Neuron (in vitro differentiated cells): Measurements from ENCODE around the gene DYNC1H1.

Source experiments
- H2AFZ ChIP-seq: one replicate; pipeline ENCODE4 v1.6.1; 2013; ENCODE audit warnings: low read depth, mild to moderate bottlenecking, inconsistent platforms, low read length, moderate library complexity
- H3K27me3 ChIP-seq: one replicate; pipeline ENCODE4 v1.6.1; 2013; ENCODE audit warnings: low read length; ENCODE audit not compliant: insufficient read depth
- H3K36me3 ChIP-seq: one replicate; pipeline ENCODE4 v1.6.1; 2013; ENCODE audit warnings: low read length; ENCODE audit not compliant: insufficient read depth
- H3K4me1 ChIP-seq: one replicate; pipeline ENCODE4 v1.6.1; 2013; ENCODE audit warnings: low read length; ENCODE audit not compliant: insufficient read depth
- H3K4me3 ChIP-seq: 2 replicates; pipeline ENCODE4 v1.5.1; 2013; ENCODE audit warnings: mild to moderate bottlenecking, low read length, moderate library complexity
- H3K9me3 ChIP-seq: one replicate; pipeline ENCODE4 v1.6.1; 2013; ENCODE audit warnings: low read length

The DYNC1H1 gene

GRCh38 chr14:102046337-102047278, 82.2 kb downstream of the DYNC1H1 start:
- peaks cover 82% of the 10 kb centered on the region for H3K36me3 ChIP-seq
- no peaks in the 10 kb centered on the region for H3K9me3 ChIP-seq
- no peak overlapping the region for H3K4me3 ChIP-seq
- no peaks in the 10 kb centered on the region for H3K27me3 ChIP-seq
- no peaks in the 10 kb centered on the region for H3K4me1 ChIP-seq
- H2AFZ ChIP-seq, result no peak overlapping the region

DNA sequence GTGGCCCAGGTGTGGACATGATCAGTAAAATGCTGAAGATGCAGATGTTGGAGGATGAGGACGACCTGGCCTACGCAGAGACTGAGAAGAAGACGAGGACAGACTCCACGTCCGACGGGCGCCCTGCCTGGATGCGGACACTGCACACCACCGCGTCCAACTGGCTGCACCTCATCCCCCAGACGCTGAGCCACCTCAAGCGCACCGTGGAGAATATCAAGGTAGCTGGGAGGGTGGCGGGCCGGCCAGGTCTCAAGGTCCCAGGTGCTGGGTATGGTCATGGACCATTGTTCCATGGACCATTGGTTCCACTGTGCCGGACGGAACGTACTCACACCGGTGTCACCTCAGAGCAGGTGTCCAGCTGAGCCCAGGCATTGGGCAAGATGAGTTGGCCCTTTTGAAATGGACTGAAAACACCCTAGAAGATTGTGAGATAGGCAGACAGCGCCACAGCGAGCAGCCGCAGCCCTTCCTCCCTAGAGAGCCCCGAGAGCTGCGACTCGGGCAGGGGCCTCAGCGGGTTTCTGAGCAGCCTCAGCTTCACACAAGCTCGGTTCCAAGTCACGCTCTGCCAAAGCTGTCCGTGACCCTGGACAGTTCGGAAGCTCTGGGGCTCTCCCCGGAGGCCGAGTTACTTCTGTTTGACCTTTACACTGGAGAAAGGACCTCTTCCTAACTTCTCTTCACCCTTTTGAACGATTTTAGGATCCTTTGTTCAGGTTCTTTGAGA, 83.6 kb downstream of the DYNC1H1 start:
- Histone ChIP-seq H2AFZ (no peak overlapping the region), H3K9me3 (no peaks in the 10 kb centered on the region), H3K4me3 (no peak overlapping the region), H3K4me1 (no peaks in the 10 kb centered on the region), H3K36me3 (peaks cover 81% of the 10 kb centered on the region), H3K27me3 (no peaks in the 10 kb centered on the region)

DNA sequence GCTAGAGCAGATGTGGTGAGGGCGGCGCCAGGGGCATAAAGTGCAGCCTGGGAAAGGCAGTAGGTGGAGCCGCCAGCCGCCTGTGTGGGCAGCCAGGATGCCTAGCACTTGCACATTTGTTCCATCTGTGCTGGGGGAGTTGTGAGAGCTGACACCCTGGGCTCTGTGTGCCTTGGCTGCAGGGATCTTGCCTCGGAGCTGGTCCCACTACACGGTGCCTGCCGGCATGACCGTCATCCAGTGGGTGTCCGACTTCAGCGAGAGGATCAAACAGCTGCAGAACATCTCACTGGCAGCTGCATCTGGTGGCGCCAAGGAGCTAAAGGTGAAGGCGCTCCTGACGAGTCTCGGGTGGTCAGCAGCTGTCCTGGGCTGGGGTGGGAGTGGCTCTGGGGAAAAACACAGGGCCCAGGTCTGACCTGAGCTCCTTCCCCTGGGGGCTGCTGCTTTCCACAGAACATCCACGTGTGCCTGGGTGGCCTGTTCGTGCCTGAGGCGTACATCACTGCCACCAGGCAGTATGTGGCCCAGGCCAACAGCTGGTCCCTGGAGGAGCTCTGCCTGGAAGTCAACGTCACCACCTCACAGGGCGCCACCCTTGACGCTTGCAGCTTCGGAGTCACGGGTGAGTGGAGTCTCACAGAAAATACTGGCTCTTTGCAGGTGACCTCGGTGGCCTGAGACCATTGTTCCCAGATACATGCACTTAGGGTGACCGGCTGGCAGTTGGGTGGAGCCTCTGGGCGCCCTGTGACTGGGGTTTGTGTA, 85.1 kb downstream of the DYNC1H1 start:
- Histone ChIP-seq H3K4me3 (no peak overlapping the region), H3K36me3 (peaks cover 72% of the 10 kb centered on the region), H3K4me1 (no peaks in the 10 kb centered on the region), H2AFZ (no peak overlapping the region), H3K9me3 (no peaks in the 10 kb centered on the region), H3K27me3 (no peaks in the 10 kb centered on the region)

GRCh38 chr14:102050026-102050405, 85.6 kb downstream of the DYNC1H1 start:
- Histone ChIP-seq H3K27me3 (no peaks in the 10 kb centered on the region), H3K36me3 (peaks cover 68% of the 10 kb centered on the region), H3K4me1 (no peaks in the 10 kb centered on the region), H2AFZ (no peak overlapping the region), H3K9me3 (no peaks in the 10 kb centered on the region), H3K4me3 (no peak overlapping the region)

- H2AFZ ChIP-seq, result no peak overlapping the region
- no peaks in the 10 kb centered on the region for H3K4me1 ChIP-seq
- H3K27me3 ChIP-seq, result no peaks in the 10 kb centered on the region
- no peaks in the 10 kb centered on the region for H3K9me3 ChIP-seq
- H3K4me3 ChIP-seq, result no peak overlapping the region
- H3K36me3 ChIP-seq, result peaks cover 69% of the 10 kb centered on the region
These were observed 86.3 kb downstream of the DYNC1H1 start for GRCh38 chr14:102050625-102051024.

- Histone ChIP-seq H3K4me3 (no peak overlapping the region), H3K27me3 (no peaks in the 10 kb centered on the region), H2AFZ (no peak overlapping the region), H3K36me3 (peaks cover 58% of the 10 kb centered on the region), H3K4me1 (no peaks in the 10 kb centered on the region), H3K9me3 (no peaks in the 10 kb centered on the region)
These were observed 88.1 kb downstream of the DYNC1H1 start for GRCh38 chr14:102052522-102052921.

DNA sequence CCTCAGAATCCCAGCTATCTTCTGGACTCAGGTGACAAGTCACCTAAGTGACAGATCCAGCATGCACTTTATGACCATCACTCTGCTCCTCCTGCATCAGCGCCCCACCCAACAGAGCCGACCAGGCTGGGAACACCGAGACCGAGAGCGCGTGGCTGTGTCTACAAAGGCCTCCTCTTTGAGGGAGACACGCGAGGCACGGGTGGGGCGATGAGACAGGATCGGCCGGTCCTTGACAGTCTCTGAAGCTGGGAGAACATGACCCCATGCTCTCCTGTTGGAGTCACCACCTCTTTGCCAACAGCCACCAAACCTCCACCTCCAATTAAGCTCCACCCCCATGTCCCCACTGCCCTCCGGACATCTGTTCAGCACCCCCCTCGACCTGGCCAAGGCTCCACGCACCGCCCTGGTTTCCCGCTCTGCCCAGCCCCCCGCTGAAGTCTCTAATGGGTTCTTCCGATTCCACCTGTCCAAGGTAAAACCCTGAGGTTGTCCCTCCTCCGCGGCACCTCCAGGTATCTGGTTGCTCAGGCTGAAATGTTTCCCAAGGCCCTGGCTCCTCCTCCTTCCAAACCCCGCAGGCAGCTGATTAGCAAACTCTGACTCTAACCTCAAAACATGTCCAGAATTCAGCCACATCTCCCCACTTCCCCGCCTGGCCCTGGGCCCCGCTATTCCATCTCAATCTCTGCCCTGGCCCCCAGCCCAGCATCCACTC, 91.0 kb downstream of the DYNC1H1 start:
- Histone ChIP-seq H3K27me3 (no peaks in the 10 kb centered on the region), H3K4me3 (no peak overlapping the region)

DNA sequence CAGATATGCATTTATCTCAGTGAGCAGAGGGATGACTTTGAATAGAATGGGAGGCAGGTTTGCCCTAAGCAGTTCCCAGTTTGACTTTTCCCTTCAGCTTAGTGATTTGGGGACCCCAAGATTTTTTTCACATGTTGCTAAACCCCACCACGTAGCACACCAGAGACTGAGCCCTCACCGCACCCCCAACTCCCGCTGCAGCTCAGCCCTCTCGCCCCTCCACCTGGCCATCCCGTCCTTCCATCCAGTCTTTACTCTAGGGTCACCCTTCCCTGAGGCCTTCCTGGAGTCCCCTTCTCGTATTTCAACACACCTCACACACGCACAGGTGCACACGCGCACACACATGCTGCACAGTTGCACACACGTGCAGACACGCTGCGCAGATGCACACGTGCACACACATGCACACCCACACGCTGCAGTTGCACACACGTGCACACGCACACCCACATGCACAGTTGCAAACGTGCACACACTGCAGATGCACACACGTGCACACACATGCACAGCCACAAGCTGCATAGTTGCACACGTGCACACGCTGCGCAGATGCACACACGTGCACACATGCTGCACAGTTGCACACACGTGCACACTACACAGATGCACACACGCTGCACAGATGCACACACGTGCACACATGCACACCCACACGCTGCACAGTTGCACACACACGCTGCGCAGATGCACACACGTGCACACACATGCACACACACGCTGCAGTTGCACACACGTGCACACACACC, 92.5 kb downstream of the DYNC1H1 start:
- peaks cover 18% of the 10 kb centered on the region for H3K36me3 ChIP-seq
- no peak overlapping the region for H3K4me3 ChIP-seq
- H2AFZ ChIP-seq, result no peak overlapping the region
- no peaks in the 10 kb centered on the region for H3K4me1 ChIP-seq
- H3K9me3 ChIP-seq, result no peaks in the 10 kb centered on the region
- no peaks in the 10 kb centered on the region for H3K27me3 ChIP-seq

More for the DNA sequence above, 91.0 kb downstream of the DYNC1H1 start:
- Histone ChIP-seq H3K36me3 (peaks cover 30% of the 10 kb centered on the region), H2AFZ (no peak overlapping the region), H3K4me1 (no peaks in the 10 kb centered on the region), H3K9me3 (no peaks in the 10 kb centered on the region)

GRCh38 chr14:102057480-102058114, 93.2 kb downstream of the DYNC1H1 start:
- Histone ChIP-seq H3K4me1 (no peaks in the 10 kb centered on the region), H3K36me3 (peaks cover 11% of the 10 kb centered on the region), H3K27me3 (no peaks in the 10 kb centered on the region), H3K9me3 (no peaks in the 10 kb centered on the region), H2AFZ (no peak overlapping the region), H3K4me3 (no peak overlapping the region)

- H3K36me3 ChIP-seq, result peaks cover 8% of the 10 kb centered on the region
These were observed 93.8 kb downstream of the DYNC1H1 start for GRCh38 chr14:102058146-102058545.

DNA sequence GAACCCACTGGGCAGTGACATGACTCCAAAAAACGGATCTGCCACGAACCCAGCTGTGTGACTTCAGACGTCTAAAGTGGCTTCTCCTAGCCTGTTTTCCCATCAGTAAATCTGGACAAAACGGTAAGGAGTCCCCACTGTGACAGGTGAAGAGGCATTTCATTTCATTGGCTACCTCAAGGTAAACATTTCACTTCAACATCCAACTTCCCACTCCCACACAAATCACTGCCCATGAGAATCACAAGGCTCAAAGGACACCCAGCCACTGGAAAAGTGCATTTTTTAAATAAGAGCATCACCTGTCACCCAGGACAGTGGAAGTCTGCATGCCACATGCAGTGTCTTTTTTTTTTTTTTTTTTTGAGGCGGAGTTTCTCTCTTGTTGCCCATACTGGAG, 94.6 kb downstream of the DYNC1H1 start:
- peaks cover 6% of the 10 kb centered on the region for H3K4me1 ChIP-seq
- peaks cover 8% of the 10 kb centered on the region for H3K36me3 ChIP-seq
- H3K27me3 ChIP-seq, result no peaks in the 10 kb centered on the region
- H3K9me3 ChIP-seq, result no peaks in the 10 kb centered on the region
- H2AFZ ChIP-seq, result no peak overlapping the region
- H3K4me3 ChIP-seq, result no peak overlapping the region

More at GRCh38 chr14:102058146-102058545, 93.8 kb downstream of the DYNC1H1 start:
- H3K9me3 ChIP-seq, result no peaks in the 10 kb centered on the region
- no peak overlapping the region for H2AFZ ChIP-seq
- H3K4me1 ChIP-seq, result no peaks in the 10 kb centered on the region
- H3K27me3 ChIP-seq, result no peaks in the 10 kb centered on the region
- H3K4me3 ChIP-seq, result no peak overlapping the region
